IMR-90 (cell line): ENCODE data around the gene CROCC2. TPM values are rescaled to one million over a fixed set of nuclear protein-coding genes. Genes with fewer than 3 reads are reported as not detected.

Experiments used
- ATAC-seq: fragments of 200-7000 bp; cut with Tn5 transposase; 2 replicates; pipeline ENCODE4 v1.9.1; 2020; ENCODE audit warnings: low read depth, mild to moderate bottlenecking, moderate library complexity
- BruUV-seq: library from RNA; stranded (reverse); fragments of 400-500 nt; replicated peaks from 2 replicates; lab custom pipeline; 2021; lab: Mats Ljungman, UMichigan
- CTCF ChIA-PET: fragments of 300-600 bp; formaldehyde crosslinking; extraction: SDS; loops from one replicate; lab custom pipeline; 2021; ENCODE audit warnings: antibody characterized with exemption; lab: Yijun Ruan, JAX
- POLR2A ChIA-PET: fragments of 300-600 bp; sonication (Branson Sonifier 250); formaldehyde crosslinking; loops from one replicate; lab custom pipeline; 2022; ENCODE audit warnings: antibody characterized with exemption; ENCODE audit not compliant: unreplicated experiment; lab: Charles Lee
- DNase-seq: peaks from one replicate; pipeline ENCODE4 v3.0.0; 2013
- H2AFZ ChIP-seq: replicated peaks from 2 replicates; pipeline ENCODE3; 2013; ENCODE audit warnings: low read length, mild to moderate bottlenecking; ENCODE audit not compliant: poor library complexity
- H2AK5ac ChIP-seq: 2 replicates; pipeline ENCODE4 v1.6.1; 2013; ENCODE audit warnings: low read depth, low read length, inconsistent platforms
- H2AK9ac ChIP-seq: replicated peaks from 2 replicates; pipeline ENCODE3; 2013; ENCODE audit warnings: mild to moderate bottlenecking, low read depth, low read length, moderate library complexity; ENCODE audit not compliant: poor library complexity
- H2BK120ac ChIP-seq: 2 replicates; pipeline ENCODE4 v1.6.1; 2013; ENCODE audit warnings: low read depth, low read length, inconsistent platforms
- H2BK15ac ChIP-seq: 3 replicates; pipeline ENCODE4 v1.6.1; 2013; ENCODE audit warnings: low read depth, low read length, inconsistent platforms
- H2BK20ac ChIP-seq: 2 replicates; pipeline ENCODE4 v1.6.1; 2013; ENCODE audit warnings: low read depth, mild to moderate bottlenecking, inconsistent platforms, low read length, moderate library complexity
- H2BK5ac ChIP-seq: 2 replicates; pipeline ENCODE4 v1.6.1; 2013; ENCODE audit warnings: mild to moderate bottlenecking, low read depth, low read length, inconsistent platforms; ENCODE audit not compliant: poor library complexity, severe bottlenecking
- H3K14ac ChIP-seq: replicated peaks from 2 replicates; pipeline ENCODE4 v1.6.1; 2013; ENCODE audit warnings: low read depth, low read length, inconsistent platforms
- H3K18ac ChIP-seq: 2 replicates; pipeline ENCODE4 v1.6.1; 2013; ENCODE audit warnings: low read depth, low read length, control low read depth
- H3K23ac ChIP-seq: 2 replicates; pipeline ENCODE4 v1.6.1; 2013; ENCODE audit warnings: low read depth, low read length, inconsistent platforms
- H3K27ac ChIP-seq: 2 replicates; pipeline ENCODE4 v1.5.1; 2013; ENCODE audit warnings: mild to moderate bottlenecking, control low read depth, low read length; ENCODE audit not compliant: insufficient read depth
- H3K27me3 ChIP-seq: 2 replicates; pipeline ENCODE4 v1.6.1; 2013; ENCODE audit warnings: low read length; ENCODE audit not compliant: control insufficient read depth, insufficient read depth
- H3K36me3 ChIP-seq: 2 replicates; pipeline ENCODE4 v1.6.1; 2013; ENCODE audit warnings: low read length, mixed read lengths; ENCODE audit not compliant: control insufficient read depth, insufficient read depth
- H3K4ac ChIP-seq: 2 replicates; pipeline ENCODE4 v1.6.1; 2013; ENCODE audit warnings: low read depth, low read length, inconsistent platforms
- H3K4me1 ChIP-seq: 2 replicates; pipeline ENCODE4 v1.6.1; 2013; ENCODE audit warnings: low read length, mixed read lengths; ENCODE audit not compliant: control insufficient read depth, insufficient read depth
- H3K4me2 ChIP-seq: 2 replicates; pipeline ENCODE4 v1.6.1; 2013; ENCODE audit warnings: low read depth, mild to moderate bottlenecking, control low read depth, low read length, moderate library complexity
- H3K4me3 ChIP-seq: 2 replicates; pipeline ENCODE4 v1.5.1; 2013; ENCODE audit warnings: low read depth, mild to moderate bottlenecking, control low read depth, low read length, moderate library complexity; ENCODE audit not compliant: insufficient read depth
- H3K56ac ChIP-seq: 2 replicates; pipeline ENCODE4 v1.6.1; 2013; ENCODE audit warnings: low read length, inconsistent platforms; ENCODE audit not compliant: insufficient read depth; ENCODE audit errors: extremely low read depth
- H3K79me1 ChIP-seq, 2 experiments: 2 replicates each; pipeline ENCODE4 v1.6.1; 2013; ENCODE audit warnings: low read length in 2 of 2, inconsistent platforms in 1 of 2, low read depth in 1 of 2
- H3K9ac ChIP-seq: 2 replicates; pipeline ENCODE4 v1.6.1; 2013; ENCODE audit warnings: low read depth, low read length, control low read depth
- H3K9me1 ChIP-seq: 2 replicates; pipeline ENCODE4 v1.6.1; 2013; ENCODE audit warnings: low read length, inconsistent platforms; ENCODE audit not compliant: insufficient read depth
- H3K9me3 ChIP-seq: 2 replicates; pipeline ENCODE4 v1.6.1; 2013; ENCODE audit warnings: low read length; ENCODE audit not compliant: control insufficient read depth, insufficient read depth
- H4K20me1 ChIP-seq: 2 replicates; pipeline ENCODE4 v1.6.1; 2013; ENCODE audit warnings: low read length, inconsistent platforms; ENCODE audit not compliant: insufficient read depth
- H4K5ac ChIP-seq: 2 replicates; pipeline ENCODE4 v1.6.1; 2013; ENCODE audit warnings: mild to moderate bottlenecking, low read depth, low read length, control low read depth
- H4K8ac ChIP-seq, 2 experiments: 2 replicates each; pipeline ENCODE4 v1.6.1; 2013; ENCODE audit warnings: low read depth in 2 of 2, low read length in 2 of 2, control low read depth in 1 of 2, inconsistent platforms in 1 of 2
- H4K91ac ChIP-seq: 2 replicates; pipeline ENCODE4 v1.6.1; 2013; ENCODE audit warnings: low read depth, low read length, inconsistent platforms; ENCODE audit not compliant: insufficient read depth
- BHLHE40 ChIP-seq: fragments of 150-350 bp; IDR thresholded peaks from 2 replicates; pipeline ENCODE4 v1.6.1; 2016; ENCODE audit warnings: mild to moderate bottlenecking, low read depth, low read length
- CEBPB ChIP-seq: IDR thresholded peaks from 2 replicates; pipeline ENCODE4 v1.6.1; 2012; ENCODE audit warnings: low read depth, low read length, improper control_type of control experiment
- CHD1 ChIP-seq: IDR thresholded peaks from 2 replicates; pipeline ENCODE4 v1.6.1; 2012; ENCODE audit warnings: low read depth, low read length, improper control_type of control experiment
- ELK1 ChIP-seq: fragments of 150-350 bp; IDR thresholded peaks from 2 replicates; pipeline ENCODE4 v1.6.1; 2016; ENCODE audit warnings: low read depth, mild to moderate bottlenecking, low read length, moderate library complexity, borderline replicate concordance
- MAFK ChIP-seq: IDR thresholded peaks from 2 replicates; pipeline ENCODE4 v1.6.1; 2012; ENCODE audit warnings: low read depth, low read length, improper control_type of control experiment
- NFE2L2 ChIP-seq: fragments of 150-350 bp; IDR thresholded peaks from 2 replicates; pipeline ENCODE4 v1.6.1; 2016; ENCODE audit warnings: low read depth, mild to moderate bottlenecking, low read length
- RCOR1 ChIP-seq: IDR thresholded peaks from 2 replicates; pipeline ENCODE4 v1.6.1; 2012; ENCODE audit warnings: mild to moderate bottlenecking, low read length, improper control_type of control experiment; ENCODE audit not compliant: insufficient replicate concordance
- SMC3 ChIP-seq: fragments of 150-350 bp; IDR thresholded peaks from 2 replicates; pipeline ENCODE4 v1.6.1; 2016; ENCODE audit warnings: low read depth, mild to moderate bottlenecking, antibody characterized with exemption, low read length, moderate library complexity
- USF2 ChIP-seq: fragments of 150-350 bp; IDR thresholded peaks from 2 replicates; pipeline ENCODE4 v1.6.1; 2017; ENCODE audit warnings: mild to moderate bottlenecking, antibody characterized with exemption, low read length, low read depth
- WGBS, 2 experiments: methylation state at CpG; one replicate each; pipeline versions ENCODE4 v1.1.5 to v1.1.7; 2013; ENCODE audit warnings: missing lambda C conversion rate in 2 of 2; ENCODE audit not compliant: insufficient read length in 1 of 2; ENCODE audit errors: extremely low coverage in 2 of 2; 5-methylcytosine and 5-hydroxymethylcytosine counted together
- dilution Hi-C: fragments of 300-500 bp; cut with HindIII; formaldehyde crosslinking; loops from one replicate; pipeline ENCODE4 v1.14.3; 2018; ENCODE audit warnings: low sequenced_read_pairs; ENCODE audit not compliant: unreplicated experiment
- in situ Hi-C: fragments of 300-500 bp; cut with MboI; formaldehyde crosslinking; loops from 3 replicates; pipeline ENCODE4 v1.14.3; 2019; ENCODE audit warnings: low sequenced_read_pairs, inconsistent platforms, mixed read lengths
- intact Hi-C: fragments of 100-400 bp; cut with micrococcal nuclease; formaldehyde crosslinking; loops from 2 replicates; pipeline ENCODE4 v1.10.0; 2022
- polyA plus RNA-seq, 3 experiments: library from polyadenylated mRNA; depleted of rRNA; stranded (reverse); fragments of >200 nt; gene quantifications; 2 replicates each; pipeline ENCODE4 v1.2.3, GENCODE V29; 2012; ENCODE audit warnings: low replicate concordance in 1 of 3
- total RNA-seq: library from RNA; depleted of rRNA; stranded (reverse); fragments of >200 nt; gene quantifications from 2 replicates; pipeline ENCODE4 v1.2.3, GENCODE V29; 2012

CROCC2 gene
- total and polyA plus RNA-seq, 2 of the 4 experiments (the other 2 are of a cell fraction) = not detected

- POLR2A ChIA-PET = no interaction called here
These were observed 16.3 kb downstream of the CROCC2 start for GRCh38 chr2:240922245-240922981.

More at GRCh38 chr2:240922245-240922981, 16.3 kb downstream of the CROCC2 start:
- H3K4me1 ChIP-seq = peaks cover 29% of the 10 kb centered on the region
- H3K79me1 ChIP-seq = no peaks in the 10 kb centered on the region
- peak overlapping the region; percentile 96 for H2AK9ac ChIP-seq
- H3K27ac ChIP-seq = peak overlapping the region; percentile 78; the same call in 1 of the 2 replicates
- H4K8ac ChIP-seq = peak overlapping the region; percentile 74 to 83; a peak in 3 of 4 replicates
- no TSS peak for BruUV-seq
- in situ Hi-C loops = no loop called here
- H2AFZ ChIP-seq = peak overlapping the region; percentile 46
- H3K4me2 ChIP-seq = no peak overlapping the region
- H3K9me1 ChIP-seq = peaks cover 16% of the 10 kb centered on the region
- peak overlapping the region; percentile 98 for H3K4ac ChIP-seq
- H3K14ac ChIP-seq = 0 out of 2 replicates have a peak overlapping the region, but pooled peaks have one; percentile 55
- H3K36me3 ChIP-seq = no peaks in the 10 kb centered on the region
- H3K9me3 ChIP-seq = no peaks in the 10 kb centered on the region
- dilution Hi-C loops = no loop called here
- H3K9ac ChIP-seq = no peak overlapping the region
- CTCF ChIA-PET = no interaction called here
- peak overlapping the region; percentile 85; the same call in 2 of the 3 replicates for H2BK15ac ChIP-seq
- intact Hi-C loops = no loop called here
- no peak for ATAC-seq
- H2BK5ac ChIP-seq = peak overlapping the region; percentile 93
- H3K23ac ChIP-seq = no peak overlapping the region
- no peaks in the 10 kb centered on the region for H4K20me1 ChIP-seq
- H3K56ac ChIP-seq = no peak overlapping the region
- peak overlapping the region; percentile 83; the same call in 1 of the 2 replicates for H4K5ac ChIP-seq
- no peak overlapping the region for H3K4me3 ChIP-seq
- no peak for DNase-seq
- TF ChIP-seq NFE2L2 = no peak
- no peak for TF ChIP-seq MAFK
- TF ChIP-seq ELK1 = no peak
- TF ChIP-seq SMC3 = no peak
- TF ChIP-seq CHD1 = no peak
- TF ChIP-seq RCOR1 = no peak
- TF ChIP-seq CEBPB = no peak
- no peak for TF ChIP-seq USF2
- TF ChIP-seq BHLHE40 = no peak
- H2BK20ac ChIP-seq = peak overlapping the region; percentile 86
- H3K18ac ChIP-seq = peak overlapping the region; percentile 74; the same call in 1 of the 2 replicates
- no peaks in the 10 kb centered on the region for H3K27me3 ChIP-seq
- peak overlapping the region; percentile 93 for H4K91ac ChIP-seq
- H2AK5ac ChIP-seq = peak overlapping the region; percentile 99
- 80% methylated on average over 8 of the region's 18 CpGs; no CpG with 5 or more reads in 1 of the 2 experiments for WGBS, 2 experiments
- H2BK120ac ChIP-seq = peak overlapping the region; percentile 96
